CMK (cell line): ENCODE data around the gene IL33.

Source experiments
- DNase-seq: peaks from one replicate; pipeline ENCODE4 v3.0.0-alpha.2; 2010; ENCODE audit warnings: low read depth

IL33 gene

GRCh38 chr9:6304232-6304631 lies 88.6 kb downstream of the IL33 start:
- DNase-seq, result no peak

GRCh38 chr9:6305954-6306563 lies 90.5 kb downstream of the IL33 start:
- DNase-seq, result no peak
